HG02610 (cell line): ENCODE measurements around the gene HBG1.

Experiments
- ATAC-seq: cut with Tn5 transposase; IDR thresholded peaks from one replicate; pipeline ENCODE4 v1.9.1; 2021; ENCODE audit warnings: mild to moderate bottlenecking, moderate library complexity; ENCODE audit not compliant: unreplicated experiment

The HBG1 gene

GRCh38 chr11:5228124-5228523 lies 21.5 kb downstream of the HBG1 start:
- ATAC-seq, result no peak

GRCh38 chr11:5227681-5228080 lies 22.0 kb downstream of the HBG1 start:
- ATAC-seq, result no peak

GRCh38 chr11:5226732-5227310 lies 22.8 kb downstream of the HBG1 start, which contains the start of gene HBB:
HBB (minus strand) TSS chr11:5227071; CDS start chr11:5227021, 50 bp downstream.
- no peak for ATAC-seq

- ATAC-seq, result no peak
Measured at GRCh38 chr11:5225480-5225871, 24.2 kb downstream of the HBG1 start.

- no peak for ATAC-seq
Measured at GRCh38 chr11:5224538-5225479, 24.8 kb downstream of the HBG1 start.

- no peak for ATAC-seq
Measured at GRCh38 chr11:5223686-5224085, 26.0 kb downstream of the HBG1 start.

- ATAC-seq, result no peak
Measured at GRCh38 chr11:5223146-5223545, 26.5 kb downstream of the HBG1 start.

- no peak for ATAC-seq
Measured at GRCh38 chr11:5210376-5210885, 39.2 kb downstream of the HBG1 start.

- ATAC-seq, result no peak
Measured at GRCh38 chr11:5204787-5205186, 44.9 kb downstream of the HBG1 start.

- no peak for ATAC-seq
Measured at GRCh38 chr11:5203366-5203765, 46.3 kb downstream of the HBG1 start.

- no peak for ATAC-seq
Measured at GRCh38 chr11:5200582-5200981, 49.1 kb downstream of the HBG1 start, which contains the start of gene OR51V1. OR51V1 (minus strand) TSS chr11:5200682; CDS start chr11:5200682, 0 bp downstream.

GRCh38 chr11:5198285-5198684 lies 51.4 kb downstream of the HBG1 start:
- ATAC-seq, result no peak
